Skeletal muscle cell (primary cell): ENCODE measurements around the gene PLEKHA7.

ENCODE experiments used
- DNase-seq: peaks from one replicate; pipeline ENCODE4 v3.0.0-alpha.2; 2010; ENCODE audit warnings: low read depth
- H3K4me3 ChIP-seq: 2 replicates; pipeline ENCODE4 v1.5.1; 2011; ENCODE audit warnings: low read depth, mild to moderate bottlenecking, control low read depth, low read length, moderate library complexity

PLEKHA7 gene

DNA sequence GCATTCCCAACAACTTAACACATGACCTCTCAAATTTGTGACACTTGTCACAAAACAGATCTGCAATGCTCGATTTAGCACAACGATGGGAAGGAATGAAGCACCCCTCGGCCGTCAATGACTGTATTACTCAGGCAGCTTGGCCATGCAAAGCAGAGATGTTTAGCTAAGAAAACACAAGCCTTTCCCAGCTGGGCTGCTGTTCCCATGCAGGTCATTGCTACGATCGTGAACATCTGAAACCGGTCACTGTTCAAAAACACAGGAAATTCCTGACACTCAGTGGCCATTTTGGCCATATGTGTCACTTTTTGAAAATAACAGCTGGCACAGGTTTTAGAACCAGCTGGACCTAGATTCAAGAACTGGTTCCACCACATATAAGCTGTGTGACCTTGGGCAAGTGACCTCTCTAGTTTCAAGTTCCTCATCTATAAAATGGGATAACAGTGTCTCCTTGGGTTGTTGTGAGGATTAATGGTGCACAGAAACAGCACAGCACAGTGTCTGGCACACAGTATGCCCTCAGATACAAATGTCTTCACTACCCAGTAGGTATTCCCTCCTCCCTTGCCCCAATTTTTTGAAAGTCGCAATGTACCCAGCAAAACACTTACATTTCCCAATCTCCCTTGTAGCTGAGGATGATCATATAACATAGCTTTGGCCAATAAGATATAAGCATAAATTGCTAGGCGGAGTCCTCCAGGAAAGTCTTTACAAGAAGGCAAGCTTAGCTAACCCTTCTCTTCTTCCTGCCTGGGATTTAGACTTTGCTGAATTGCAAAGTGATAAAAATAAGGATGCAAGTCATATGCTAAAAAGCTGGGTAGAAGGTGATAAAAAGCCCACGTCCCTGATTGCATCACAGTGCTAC is 182.7 kb downstream of the PLEKHA7 start:
- no peak for DNase-seq
- H3K4me3 ChIP-seq = no peak overlapping the region

DNA sequence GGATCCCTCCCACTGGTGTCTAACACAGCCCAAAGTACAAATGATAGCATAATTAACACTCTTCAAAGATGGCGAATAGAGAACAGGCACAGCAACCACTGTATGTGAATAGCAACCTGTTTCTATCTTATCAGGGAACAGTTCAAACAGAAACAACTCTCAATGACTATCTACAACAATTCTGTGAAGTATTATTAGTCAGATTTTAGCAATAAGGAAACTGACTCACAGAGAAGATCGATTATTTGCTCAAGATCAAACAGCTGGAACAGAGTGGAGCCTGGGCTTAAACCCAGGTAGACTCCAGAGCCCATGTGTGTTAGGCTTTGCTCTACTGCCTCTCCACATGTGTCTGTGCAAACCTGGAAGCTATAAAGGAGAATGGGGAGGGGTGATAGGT is 187.1 kb downstream of the PLEKHA7 start:
- DNase-seq = no peak

DNA sequence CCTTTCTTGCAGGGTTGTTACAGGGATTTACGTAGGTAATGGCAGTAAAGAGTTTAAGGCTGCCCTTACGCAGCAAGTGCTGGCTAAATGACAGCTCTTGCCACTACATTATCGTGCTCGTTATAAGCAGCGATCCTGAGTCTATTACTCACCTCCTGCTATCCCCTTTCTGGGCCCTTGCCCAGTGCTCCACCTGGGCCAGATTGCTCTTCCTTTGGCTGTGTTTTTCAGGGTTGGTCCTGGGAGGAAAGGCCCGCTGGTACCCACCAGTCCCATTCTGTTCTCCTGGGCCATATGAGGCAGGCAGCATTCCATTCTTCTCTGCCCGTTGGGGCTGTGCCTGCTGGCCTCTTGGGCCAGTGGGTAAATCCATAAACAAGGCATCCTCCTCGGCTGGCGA is 188.2 kb downstream of the PLEKHA7 start:
- no peak for DNase-seq
- H3K4me3 ChIP-seq = no peak overlapping the region

More for the DNA sequence above, 187.1 kb downstream of the PLEKHA7 start:
- no peak overlapping the region for H3K4me3 ChIP-seq

DNA sequence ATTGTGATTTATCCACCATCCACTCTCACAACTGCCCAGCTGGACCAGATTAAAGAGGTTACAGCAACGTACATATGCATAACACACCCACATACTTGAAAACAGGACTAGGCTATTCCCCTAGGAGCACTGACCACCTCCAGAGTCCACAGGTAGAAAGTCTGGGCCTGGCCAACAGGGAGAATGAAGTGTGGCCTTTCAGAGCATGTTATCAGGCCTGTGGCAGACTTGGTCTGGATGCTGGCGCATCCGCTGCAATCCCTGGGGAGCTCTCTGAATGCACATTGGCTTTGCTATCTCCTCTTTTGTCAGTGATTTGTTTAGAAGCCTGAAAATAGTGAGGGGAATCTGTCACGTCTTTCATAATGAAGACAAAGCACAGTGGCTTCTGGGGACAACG is 189.1 kb downstream of the PLEKHA7 start:
- no peak overlapping the region for H3K4me3 ChIP-seq
- no peak for DNase-seq

DNA sequence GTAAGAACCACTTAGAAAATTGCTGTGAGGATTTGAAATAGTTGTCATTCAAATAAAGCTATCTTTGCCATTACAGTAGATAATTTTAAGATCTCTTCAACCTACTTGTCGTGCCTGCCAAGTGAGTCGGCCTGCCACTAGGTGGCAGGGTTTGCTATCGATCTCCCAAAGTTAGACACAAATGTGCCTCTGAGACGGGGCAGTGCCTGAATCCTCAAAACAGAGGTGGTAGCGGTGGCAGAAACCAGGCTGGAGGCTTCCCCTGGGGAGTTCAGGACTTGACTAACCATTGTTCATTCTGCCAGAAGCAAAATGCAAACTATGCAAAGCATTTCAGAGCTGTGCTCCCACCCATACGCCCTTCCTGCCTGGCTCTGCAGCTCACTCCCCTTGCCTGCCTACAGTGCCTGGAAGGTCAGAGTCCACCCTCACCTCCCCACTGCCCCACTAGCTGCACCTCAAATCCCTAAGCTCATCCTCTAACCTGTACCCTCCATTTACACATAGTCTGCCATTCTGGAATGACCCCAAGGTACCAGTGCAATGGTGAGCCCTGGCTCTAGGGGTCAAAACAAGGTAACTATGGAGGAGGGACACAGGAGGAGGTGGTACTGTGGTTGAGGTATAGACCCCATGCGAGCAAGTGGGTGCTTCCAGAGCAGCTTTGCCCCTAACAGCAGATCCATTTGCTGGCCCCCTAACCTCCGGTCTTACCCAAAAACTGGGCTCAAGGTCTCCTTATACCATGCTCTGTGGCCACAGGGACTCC is 193.7 kb downstream of the PLEKHA7 start:
- DNase-seq = no peak
- no peak overlapping the region for H3K4me3 ChIP-seq

DNA sequence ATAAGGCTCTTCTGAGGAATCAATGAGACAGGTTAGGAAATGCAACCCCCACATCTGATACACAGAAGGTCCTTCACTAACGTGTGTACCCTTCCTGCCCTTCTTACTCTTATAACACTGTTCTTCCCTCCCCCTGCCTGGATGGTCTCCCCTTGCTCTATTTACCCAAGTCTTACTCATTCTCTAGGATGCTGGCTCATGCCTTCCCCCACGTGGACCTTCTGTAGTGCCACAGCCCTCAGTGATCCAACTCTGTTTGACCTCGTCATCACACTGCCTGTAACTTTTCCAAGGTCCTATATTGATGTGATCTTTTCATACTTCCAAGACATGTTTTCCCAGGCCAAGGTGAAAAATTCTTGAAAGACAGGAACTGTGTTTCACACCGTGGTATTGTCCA is 195.9 kb downstream of the PLEKHA7 start:
- DNase-seq = no peak

DNA sequence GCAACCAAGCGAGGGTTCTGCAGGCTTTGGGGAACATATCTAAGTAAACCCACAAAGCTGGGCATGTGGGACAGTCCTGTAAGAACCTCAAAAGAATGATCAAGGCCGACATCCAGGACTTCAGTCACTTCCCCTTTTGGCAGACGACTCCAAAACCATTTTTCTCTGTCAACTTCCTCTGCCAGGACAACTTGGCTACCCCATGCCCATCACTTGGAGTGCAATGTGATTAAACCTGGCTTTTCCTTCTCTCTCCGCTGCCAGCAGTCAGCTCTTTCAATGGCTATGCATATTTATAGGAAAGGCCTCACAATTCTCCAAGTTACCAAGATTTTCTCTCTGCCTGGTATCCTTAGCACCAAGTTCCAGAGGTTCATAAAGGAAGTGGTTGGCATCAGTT is 196.9 kb downstream of the PLEKHA7 start:
- DNase-seq = no peak
- H3K4me3 ChIP-seq = no peak overlapping the region

More for the DNA sequence above, 195.9 kb downstream of the PLEKHA7 start:
- no peak overlapping the region for H3K4me3 ChIP-seq

DNA sequence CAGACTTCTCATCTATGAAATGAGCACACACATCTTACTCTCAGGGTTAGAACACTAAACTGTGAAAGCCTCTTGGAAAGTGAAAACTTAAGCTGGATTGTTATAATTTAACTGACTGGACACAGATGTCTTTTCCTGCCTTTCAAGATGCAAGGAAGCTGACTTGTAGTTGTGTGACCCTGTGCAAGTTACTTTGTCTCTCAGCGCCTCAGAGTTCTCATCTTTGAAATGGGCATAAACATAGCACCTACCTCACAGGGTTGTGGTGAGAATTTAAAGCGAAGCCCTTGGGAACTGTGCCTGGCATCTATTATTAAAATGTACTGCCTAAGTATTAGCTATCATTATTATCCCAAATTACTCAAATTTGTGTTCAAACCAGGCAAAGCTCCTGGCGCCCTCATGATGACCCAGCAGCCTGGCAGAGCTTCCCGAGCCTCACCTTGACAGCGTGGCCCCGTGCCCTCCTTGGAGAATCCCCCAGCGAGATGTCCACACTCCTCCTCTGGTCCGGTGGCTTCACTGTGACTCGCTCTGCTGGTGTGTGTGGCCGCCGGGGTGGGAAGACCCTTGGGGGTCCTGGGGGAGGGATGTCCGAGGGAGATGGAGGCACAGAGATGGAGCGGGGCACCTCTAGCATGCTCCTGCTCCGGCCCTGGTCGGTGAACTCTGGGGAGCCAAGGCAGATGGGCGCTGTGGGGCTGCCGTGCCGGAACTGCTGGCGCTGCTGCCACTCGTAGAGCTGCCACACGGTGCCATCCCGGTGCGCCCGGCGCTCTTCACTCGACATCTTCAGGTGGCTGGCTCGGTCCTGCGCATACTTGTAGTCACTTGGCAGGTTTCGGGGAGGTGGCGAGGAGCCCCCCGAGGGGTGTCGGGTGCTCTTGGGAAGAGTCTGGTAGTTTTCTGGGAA is 197.6 kb downstream of the PLEKHA7 start:
- no peak overlapping the region for H3K4me3 ChIP-seq
- DNase-seq = no peak

DNA sequence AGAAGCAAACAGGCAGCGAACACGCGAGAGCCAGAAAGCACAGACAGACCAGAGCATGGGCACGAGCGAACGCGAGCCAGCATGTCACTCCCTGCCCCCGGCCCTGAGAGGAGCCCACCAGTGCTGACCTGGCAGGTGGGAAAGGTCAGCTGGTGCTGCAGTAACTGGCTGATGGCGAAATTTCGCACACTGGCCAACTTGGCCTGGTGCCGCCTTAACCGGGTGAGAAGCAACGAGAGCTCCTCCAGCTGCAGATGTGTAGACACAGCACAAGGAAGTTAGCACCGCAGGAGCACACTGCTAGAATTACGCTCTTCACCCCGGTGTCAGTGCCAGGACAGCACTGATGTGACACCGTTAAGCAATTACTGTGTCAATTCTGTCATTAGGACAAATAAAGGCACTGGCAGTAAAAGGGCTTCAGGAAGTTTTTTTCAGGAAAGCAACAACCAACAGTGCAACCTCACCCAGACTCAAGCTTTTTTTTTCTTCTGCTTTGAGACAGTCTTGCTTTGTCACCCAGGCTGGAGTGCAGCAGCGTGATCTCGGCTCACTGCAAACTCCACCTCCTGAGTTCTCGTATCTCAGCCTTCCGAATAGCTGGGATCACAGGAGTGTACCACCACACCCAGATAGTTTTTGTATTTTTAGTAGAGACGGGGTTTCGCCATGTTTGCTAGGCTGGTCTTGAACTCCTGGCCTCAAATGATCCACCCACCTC is 199.0 kb downstream of the PLEKHA7 start:
- H3K4me3 ChIP-seq = no peak overlapping the region
- DNase-seq = no peak

DNA sequence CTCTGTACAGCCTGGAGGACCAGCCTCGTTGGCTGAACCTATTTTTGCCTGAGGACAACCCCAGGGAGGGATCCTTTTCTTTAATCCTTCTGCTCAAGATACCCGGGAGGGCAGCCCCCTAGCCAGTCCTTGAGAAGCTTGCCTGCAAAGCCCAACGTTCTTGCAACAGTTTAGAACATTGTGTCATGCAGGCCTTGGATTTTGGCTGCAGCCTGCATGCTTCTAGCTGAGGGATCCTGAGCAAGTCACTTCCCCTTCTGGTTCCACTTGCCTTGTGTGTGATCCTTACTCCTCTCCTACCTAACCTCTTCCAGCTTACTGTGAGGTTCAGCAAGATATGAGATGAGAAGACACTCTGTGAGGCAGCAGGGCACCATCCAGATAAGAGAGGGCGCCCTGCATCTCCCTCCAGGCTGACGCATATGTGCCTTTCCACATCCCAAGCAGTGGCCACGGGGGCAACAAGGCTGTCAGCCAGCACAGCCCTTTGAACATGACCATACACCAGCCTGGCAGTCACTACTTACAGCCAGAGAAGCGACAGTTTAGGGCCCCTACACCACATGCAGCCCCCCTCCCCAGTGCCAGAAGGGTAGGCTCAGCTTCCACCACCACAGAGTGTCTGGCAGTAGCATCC is 199.7 kb downstream of the PLEKHA7 start:
- DNase-seq = no peak
- no peak overlapping the region for H3K4me3 ChIP-seq

DNA sequence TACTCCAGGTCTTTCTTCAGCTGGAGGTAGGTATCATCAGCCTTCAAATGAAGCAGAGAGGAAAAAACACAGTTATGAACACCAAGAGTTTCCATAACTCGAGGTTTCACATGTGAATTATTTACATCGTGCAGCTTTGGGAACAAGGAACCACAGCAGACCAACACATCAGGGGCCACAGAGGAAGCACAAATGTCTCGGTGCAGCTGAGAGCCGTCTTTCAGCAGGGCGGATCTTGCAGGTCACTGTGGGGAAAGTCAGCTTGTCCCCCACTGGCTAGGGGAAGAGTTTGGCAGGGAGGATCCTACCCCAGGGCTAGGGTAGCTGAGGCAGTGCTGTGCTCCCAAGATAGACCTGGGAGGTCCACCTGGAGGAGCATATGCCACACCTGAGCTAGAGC is 201.1 kb downstream of the PLEKHA7 start:
- no peak for DNase-seq
- no peak overlapping the region for H3K4me3 ChIP-seq

DNA sequence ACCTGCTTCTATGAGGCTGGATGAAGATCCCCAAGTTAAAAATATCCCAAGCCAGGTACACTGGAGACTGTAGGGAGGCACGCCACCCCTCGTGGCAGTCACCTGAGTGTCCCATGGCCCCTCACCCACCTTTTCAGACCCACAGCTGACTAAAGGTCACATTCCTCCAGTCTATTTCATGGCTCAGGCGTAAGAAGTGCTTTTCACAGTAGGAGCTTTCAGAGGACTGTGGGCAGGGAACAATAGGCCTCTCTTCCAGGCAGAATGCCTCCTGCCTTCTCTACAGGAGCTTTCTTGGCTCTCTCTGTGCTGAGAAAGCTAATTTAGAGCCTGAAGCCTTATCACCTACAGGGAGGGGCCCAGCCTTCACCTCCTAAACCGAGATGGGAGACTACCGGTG is 201.9 kb downstream of the PLEKHA7 start:
- DNase-seq = no peak
- H3K4me3 ChIP-seq = no peak overlapping the region

DNA sequence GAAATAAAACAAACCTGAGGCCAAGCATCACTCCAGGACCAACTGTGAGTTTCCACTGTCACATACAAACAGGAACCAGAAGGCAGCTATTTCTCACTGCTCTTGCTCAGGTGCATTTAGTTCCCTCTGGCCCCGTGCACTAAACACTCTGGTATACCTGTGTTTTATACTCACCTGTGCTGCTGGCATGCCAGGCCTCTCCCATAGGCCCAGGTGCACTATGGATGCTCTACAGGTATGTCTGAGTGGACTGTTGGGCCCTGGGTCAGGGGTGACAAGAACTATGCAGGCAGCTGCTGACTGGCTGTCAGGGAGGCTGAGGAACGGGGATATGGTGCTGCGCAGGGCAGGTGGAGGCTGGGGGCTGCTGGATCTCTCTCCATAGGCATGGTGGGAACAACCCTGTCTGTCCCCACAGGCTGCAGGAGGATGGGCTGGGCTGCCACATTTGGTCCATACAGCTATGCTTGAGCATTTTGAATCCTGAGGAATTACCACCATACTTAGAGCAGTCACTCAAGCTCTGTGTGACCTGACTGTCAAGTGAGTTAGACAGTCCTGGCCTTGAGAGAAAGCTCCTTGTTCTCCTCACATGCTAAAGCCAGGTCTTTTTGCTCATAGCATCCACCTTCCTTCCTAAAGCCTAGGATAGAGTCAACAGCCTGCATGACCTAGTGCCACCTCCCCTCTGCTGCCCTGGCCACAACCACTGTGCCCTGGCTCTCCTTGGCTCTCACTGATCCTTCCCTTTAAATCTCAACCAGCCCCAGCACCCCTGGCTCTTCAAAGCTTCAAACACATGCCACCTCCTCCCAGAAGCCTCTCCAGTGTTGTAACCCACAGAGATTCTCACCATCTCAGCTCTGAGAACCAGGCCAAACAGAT is 202.8 kb downstream of the PLEKHA7 start:
- no peak for DNase-seq
- no peak overlapping the region for H3K4me3 ChIP-seq

DNA sequence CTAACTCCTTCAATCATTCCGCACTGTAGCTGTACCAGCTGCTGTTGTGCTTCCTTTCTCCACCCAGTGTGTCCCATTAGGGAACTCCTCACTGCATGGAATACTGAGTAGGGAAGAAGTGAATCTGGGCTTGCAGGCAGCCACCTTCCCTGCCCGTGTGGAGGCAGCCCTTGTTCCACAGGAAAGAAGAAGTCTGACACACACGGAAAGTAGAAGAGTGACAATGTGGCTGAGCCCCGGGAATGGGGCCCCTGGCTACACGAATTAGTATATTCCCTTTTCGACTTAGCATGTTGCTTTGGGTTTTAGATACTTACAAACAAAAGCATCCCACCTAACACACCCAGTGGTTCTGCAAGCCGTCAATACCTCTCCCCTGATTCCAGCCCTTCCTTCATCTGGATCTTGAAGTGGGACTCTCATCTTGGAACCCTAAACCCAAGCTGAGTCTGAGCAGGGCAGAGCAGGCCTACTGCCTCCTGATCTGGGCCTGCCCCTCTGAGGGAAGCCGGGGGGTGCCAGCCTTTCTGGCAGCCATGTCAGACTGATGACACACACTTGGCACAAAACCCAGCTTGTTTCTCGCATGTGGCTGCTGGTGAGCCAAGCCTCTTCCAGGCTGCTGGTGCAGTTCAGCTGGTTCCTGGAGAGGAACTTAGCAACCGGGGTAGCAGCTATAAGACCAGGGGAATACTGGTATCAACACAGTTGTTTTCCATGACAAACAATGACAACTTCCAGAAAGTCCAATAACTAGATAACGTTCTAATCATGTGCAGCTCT is 204.1 kb downstream of the PLEKHA7 start:
- no peak overlapping the region for H3K4me3 ChIP-seq
- DNase-seq = no peak

DNA sequence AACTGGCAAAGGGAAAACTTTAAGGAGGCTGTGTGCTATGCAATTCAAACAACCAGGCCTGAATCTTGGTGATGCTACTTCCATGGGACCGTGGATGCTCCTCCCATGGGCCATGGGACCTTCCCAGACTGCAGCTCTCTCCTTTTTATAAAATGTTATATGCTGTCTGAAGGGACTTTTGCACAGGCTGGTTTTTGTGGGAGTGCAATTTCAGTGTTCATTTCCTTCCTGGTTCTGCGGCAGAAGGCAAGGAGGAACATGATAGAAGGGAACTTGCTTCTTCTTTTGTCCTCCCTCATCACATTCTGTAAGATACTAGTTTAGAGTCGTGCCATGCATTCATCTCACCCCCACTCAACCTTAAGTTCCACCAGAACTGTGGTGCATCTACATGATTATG is 206.9 kb downstream of the PLEKHA7 start:
- no peak for DNase-seq
- no peak overlapping the region for H3K4me3 ChIP-seq

DNA sequence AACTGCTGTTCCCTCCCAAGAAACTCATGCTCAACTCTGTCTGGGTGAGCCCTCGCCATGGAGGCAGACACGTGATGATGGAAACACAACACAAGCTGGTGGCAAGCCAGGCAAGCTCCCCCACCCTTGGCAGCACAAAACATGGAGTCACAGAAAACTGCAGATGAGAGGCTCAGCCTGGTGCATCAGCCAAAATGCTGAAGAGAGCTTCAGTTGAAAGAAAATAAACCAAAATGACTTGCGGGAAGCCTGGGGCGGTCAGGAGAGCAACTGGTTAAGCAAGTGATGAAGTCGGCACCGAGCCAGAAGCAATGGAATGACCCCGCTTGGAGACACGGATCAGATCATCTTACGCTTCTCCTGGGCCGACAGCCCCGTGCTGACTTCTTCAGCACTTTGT is 207.4 kb downstream of the PLEKHA7 start:
- H3K4me3 ChIP-seq = no peak overlapping the region

DNA sequence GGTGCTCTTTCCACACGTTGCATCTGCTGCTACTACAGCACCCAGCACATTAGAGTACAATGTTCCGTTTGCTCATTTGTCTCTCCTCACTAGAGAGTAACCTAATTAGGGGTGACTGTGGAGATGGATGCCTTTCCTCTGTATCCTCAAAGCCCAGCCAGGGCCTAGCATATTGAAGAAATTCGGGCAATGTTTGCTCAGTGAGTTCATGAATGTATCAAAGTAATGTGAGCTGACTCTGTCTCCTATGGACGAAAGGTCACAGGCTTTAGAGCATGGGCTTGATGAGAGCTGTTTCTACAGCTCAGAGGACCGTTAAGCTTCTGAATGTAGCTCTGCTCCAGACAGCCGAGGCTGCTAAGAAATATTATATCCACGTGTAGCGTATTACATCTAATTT is 208.3 kb downstream of the PLEKHA7 start:
- no peak overlapping the region for H3K4me3 ChIP-seq
- DNase-seq = peak; percentile 38

More for the DNA sequence above, 207.4 kb downstream of the PLEKHA7 start:
- DNase-seq = peak; percentile 59
